GM12874 (cell line): ENCODE data around the gene CSPG4.

Experiments
- TF ChIP-seq, protein P1 (sequence below): IDR thresholded peaks from 2 replicates; pipeline ENCODE4 v1.5.1; 2011; ENCODE audit warnings: low read depth, mild to moderate bottlenecking, control low read depth, low read length, moderate library complexity; ENCODE audit not compliant: insufficient read depth

Gene CSPG4

DNA sequence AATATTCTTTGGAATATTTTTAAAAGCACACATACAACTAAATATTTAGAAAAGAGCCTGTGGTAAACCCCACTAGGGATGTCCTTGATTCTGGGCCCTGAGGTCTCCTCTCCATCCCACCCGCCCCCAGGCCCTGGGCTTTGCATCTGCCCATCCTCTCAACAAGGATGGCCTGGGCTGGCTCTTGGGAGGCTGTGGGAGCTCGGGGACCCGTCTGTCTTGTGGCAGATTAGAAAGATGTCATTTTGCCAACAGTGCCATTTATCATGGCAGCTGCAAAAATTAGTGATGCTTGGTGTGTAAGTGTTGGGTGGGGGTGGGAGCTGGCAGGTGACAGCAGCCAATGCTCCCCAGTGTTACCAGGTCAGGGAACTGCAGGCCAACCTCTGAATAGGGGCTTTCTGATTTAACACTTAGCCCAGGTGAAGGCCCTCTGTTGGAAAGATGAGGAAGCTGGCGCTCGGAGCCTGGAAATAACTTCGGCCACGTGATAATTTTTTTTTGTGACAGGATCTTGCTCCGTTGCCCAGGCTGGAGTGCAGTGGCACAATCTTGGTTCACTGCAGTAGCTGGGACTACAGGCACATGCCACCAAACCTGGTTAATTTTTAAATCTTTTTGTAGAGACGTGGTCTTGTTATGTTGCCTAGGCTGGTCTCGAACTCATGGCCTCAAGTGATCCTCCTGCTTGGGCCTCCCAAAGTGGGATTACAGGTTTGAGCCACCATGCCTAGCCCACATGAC lies 16.9 kb upstream of the CSPG4 start:
- TF ChIP-seq, protein P1, sequence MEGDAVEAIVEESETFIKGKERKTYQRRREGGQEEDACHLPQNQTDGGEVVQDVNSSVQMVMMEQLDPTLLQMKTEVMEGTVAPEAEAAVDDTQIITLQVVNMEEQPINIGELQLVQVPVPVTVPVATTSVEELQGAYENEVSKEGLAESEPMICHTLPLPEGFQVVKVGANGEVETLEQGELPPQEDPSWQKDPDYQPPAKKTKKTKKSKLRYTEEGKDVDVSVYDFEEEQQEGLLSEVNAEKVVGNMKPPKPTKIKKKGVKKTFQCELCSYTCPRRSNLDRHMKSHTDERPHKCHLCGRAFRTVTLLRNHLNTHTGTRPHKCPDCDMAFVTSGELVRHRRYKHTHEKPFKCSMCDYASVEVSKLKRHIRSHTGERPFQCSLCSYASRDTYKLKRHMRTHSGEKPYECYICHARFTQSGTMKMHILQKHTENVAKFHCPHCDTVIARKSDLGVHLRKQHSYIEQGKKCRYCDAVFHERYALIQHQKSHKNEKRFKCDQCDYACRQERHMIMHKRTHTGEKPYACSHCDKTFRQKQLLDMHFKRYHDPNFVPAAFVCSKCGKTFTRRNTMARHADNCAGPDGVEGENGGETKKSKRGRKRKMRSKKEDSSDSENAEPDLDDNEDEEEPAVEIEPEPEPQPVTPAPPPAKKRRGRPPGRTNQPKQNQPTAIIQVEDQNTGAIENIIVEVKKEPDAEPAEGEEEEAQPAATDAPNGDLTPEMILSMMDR: no peak

DNA sequence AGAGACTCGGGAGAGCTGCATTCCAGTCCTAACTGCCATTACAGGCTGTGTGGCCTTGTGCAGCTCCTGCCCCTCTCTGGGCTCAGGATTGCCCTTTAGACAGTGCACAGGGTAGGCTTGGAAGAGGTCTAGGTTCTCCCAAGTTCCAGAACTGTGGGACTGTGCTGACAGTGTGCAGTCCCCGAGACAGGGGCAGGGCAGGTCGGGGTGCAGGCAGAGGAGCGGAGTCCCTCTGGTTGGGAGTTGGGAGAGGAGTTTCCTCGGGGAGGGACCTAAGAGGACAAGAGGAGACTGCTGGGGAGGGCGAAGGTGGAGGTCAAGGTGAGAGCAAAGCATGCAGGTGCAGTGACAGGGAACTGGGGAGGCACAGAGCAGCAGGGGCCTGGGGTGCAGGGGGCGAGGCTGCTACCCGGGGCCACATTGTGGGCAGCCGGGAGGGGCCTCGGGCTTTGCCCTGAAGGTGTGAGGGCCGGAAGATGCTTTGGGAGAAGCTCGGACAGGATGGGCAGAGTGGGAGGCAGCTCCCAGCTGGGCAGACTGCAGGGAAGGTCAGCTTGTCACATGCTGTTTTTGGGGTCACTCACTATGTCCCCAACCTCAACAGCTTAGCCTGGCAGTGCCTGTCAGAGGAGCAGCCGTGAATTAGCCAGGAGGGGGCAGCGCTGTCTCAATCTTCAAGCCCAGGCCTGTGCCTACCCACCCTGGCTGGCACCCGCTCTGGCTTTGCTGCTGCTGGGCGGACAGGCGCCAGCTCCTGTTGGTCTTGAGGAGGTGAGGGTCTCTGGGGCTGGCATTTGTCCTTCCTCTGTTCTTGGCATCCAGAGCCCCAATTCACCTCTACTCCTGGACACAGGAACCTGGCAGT lies 15.4 kb upstream of the CSPG4 start:
- TF ChIP-seq, protein P1: peak; percentile 77

DNA sequence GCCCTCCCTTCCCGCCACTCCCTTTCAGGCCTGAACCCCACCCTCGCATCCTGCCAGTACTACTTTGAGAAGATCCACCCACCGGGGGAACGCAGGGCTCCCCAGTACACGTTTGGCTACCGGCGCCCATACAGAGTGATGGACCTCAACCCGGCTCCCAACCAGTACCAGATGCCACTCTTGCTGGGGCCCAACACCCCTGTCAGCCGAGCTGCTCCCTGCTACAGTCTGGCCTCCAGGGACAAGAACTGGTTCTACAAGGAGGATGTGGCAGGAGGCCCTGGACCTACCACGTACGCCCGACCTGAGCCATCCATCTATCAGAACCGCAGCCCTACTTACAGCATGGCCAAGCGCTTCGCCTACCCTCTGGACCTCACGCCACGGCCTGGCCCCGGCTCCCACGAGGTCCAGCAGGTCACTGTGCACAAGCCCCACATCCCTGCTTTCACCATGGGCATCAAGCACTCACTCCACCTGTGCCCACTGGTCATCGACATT lies 14.4 kb upstream of the CSPG4 start:
- TF ChIP-seq, protein P1: no peak

DNA sequence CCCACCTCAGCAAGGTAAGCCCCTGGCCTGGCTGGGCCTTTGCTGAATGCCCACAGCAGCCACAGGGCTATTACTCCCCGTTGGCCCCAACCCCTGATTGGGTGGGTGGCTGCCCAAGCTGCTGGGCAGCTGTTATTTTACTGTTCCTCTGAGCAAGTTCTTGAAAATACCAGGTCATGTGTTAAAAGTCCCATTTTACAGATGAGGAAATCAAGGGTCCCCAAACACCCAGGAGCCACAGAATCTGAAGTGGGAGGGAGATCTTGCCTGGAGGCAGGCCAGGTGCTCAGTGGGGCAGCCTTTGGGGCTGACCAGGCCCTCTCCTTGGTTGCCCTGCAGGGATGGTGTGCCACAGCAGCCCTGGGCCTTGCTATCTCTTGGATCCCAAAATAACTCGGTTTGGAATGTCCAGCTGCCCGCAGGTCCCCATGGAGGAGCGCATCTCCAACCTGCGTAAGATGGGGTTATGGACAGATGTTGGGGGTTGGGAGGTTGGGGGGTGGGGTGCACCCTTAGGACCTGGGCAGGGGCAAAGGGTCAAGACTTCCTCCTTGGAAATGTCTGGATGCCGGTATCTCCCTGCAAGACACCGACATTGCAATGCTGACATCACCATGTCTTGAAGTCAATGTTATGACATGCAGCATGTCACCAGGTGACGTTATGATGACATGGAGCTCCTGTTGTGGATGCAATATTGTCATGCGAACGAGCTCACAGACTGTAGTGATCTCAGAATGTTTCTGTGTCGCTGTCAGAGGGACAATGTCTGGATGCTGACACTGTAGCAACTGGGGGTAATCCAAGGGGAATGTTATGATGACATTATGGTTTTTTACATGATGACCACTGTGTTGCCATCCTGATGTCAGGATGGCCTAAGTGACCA lies 13.3 kb upstream of the CSPG4 start:
- TF ChIP-seq, protein P1: no peak

DNA sequence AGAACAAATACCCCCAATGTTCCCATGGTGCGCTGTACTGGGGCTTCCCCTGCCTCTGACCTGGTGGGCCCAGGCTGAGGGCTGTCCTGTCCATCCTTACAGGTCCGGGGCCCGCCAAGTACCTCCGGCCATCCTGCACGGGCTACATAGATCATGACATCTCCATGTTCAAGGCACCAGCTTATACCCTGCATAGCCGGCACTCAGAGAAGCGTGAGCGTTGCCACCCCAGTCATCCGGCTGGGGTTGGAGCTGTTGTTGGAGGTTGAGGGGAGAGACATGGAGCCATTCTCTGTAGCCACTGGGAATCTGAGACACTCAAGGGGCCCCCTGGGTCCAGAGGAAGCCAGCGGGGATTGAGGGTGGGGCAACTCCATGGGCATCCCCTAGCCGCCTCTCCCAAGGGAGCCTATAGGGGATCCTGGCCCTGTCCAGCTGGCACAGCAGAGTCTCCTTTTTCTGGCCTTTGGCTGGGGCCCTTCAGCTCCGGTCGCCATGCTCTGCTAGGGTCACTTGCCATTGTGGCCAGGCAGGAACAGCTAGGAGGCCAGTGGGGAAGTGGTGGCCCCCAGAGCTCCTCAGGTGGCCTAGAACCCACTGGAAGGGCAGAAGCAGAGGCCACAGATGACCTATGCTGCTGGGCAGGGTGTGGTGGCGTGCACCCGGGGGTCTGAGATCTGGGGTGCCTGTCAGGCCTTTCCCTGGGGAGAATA lies 12.5 kb upstream of the CSPG4 start:
- TF ChIP-seq, protein P1: no peak

DNA sequence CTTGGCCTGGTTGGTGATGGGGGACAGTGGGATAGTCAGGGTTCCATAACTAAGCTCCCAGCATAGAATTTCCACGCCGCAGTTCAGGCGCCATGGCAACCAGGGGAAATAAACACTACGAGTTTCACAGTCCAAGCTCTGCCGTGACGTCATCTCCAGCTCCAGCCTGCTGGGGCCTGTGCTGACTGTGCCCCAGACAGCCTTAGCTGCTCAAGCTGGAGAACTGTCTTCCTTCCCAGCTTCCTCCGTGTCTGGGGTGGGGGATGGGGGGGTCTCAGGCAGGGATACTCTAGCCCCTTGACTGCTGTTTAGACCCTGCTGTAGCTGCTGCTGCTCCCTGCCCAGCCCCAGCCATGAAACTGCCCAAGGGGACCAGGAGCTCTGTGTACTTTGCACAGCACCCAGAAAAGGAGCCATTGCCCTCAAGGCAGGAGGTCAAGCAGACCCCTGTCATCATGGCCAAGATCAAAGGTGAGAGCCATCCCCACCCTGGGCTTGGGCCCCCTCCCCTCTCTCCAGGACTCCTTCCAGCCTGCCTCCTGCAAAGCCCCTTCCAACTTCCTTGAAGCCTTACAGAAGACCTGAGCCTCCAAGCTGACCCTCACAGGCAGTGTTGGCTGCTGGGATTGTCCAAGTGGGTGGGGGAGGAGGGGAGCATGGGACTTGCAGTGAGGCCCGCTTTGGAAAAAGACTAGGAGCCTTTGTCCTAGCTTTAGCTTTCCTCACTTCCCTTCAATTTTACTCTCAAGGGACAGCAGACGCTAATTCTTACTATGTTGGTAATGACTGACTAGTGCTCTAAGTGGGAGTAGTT lies 11.4 kb upstream of the CSPG4 start:
- TF ChIP-seq, protein P1: no peak
